Liver (tissue), 3 donors: ENCODE results near the gene CCDC187.

Experiments
- EGR1 ChIP-seq, 2 donors: IDR thresholded peaks; 2 replicates each; pipeline ENCODE4 v1.6.1; 2016 to 2018; ENCODE audit warnings: antibody characterized with exemption in 2 of 2, low read depth in 2 of 2
- FOXA1 ChIP-seq: IDR thresholded peaks from 2 replicates; pipeline ENCODE4 v1.6.1; 2016; ENCODE audit warnings: antibody characterized with exemption
- GABPA ChIP-seq, 2 donors: IDR thresholded peaks in 1 of 2; conservative IDR thresholded peaks in 1 of 2; 2 replicates each; pipeline ENCODE4 v1.6.1; 2016; ENCODE audit warnings: antibody characterized with exemption in 2 of 2, mild to moderate bottlenecking in 1 of 2, moderate library complexity in 1 of 2
- JUND ChIP-seq, 2 donors: IDR thresholded peaks; 2 replicates each; pipeline ENCODE4 v1.6.1; 2016; ENCODE audit warnings: antibody characterized with exemption in 2 of 2
- RAD21 ChIP-seq, 2 donors: IDR thresholded peaks; 2 replicates each; pipeline ENCODE4 v1.6.1; 2016; ENCODE audit warnings: antibody characterized with exemption in 2 of 2, mild to moderate bottlenecking in 2 of 2
- RXRA ChIP-seq, 2 donors: IDR thresholded peaks; 2 replicates each; pipeline ENCODE4 v1.6.1; 2017 to 2018; ENCODE audit warnings: antibody characterized with exemption in 2 of 2, mild to moderate bottlenecking in 1 of 2
- SP1 ChIP-seq: IDR thresholded peaks from 2 replicates; pipeline ENCODE4 v1.6.1; 2018; ENCODE audit warnings: antibody characterized with exemption, mild to moderate bottlenecking
- TAF1 ChIP-seq: conservative IDR thresholded peaks from 2 replicates; pipeline ENCODE4 v1.6.1; 2016; ENCODE audit warnings: antibody characterized with exemption, mild to moderate bottlenecking
- YY1 ChIP-seq: IDR thresholded peaks from 2 replicates; pipeline ENCODE4 v1.6.1; 2016; ENCODE audit warnings: antibody characterized with exemption, mild to moderate bottlenecking
- TF ChIP-seq, protein P1 (sequence below): fragments of 150-350 bp; IDR thresholded peaks from 2 replicates; pipeline ENCODE4 v1.5.1; 2017; ENCODE audit warnings: improper control_type of control experiment, low read depth, low read length; ENCODE audit not compliant: missing input control
- TF ChIP-seq, protein P2 (sequence below): IDR thresholded peaks from 2 replicates; pipeline ENCODE4 v1.6.1; 2016; ENCODE audit warnings: antibody characterized with exemption
- TF ChIP-seq, protein P3 (sequence below): IDR thresholded peaks from 2 replicates; pipeline ENCODE4 v1.6.1; 2016; ENCODE audit warnings: antibody characterized with exemption, mild to moderate bottlenecking
- TF ChIP-seq, protein P4 (sequence below): IDR thresholded peaks from 2 replicates; pipeline ENCODE4 v1.6.1; 2016; ENCODE audit warnings: antibody characterized with exemption
- TF ChIP-seq, protein P5 (sequence below): IDR thresholded peaks from 2 replicates; pipeline ENCODE4 v1.6.1; 2016; ENCODE audit warnings: antibody characterized with exemption
- donor health status: healthy.
- donor health status: healthy.

DNA sequence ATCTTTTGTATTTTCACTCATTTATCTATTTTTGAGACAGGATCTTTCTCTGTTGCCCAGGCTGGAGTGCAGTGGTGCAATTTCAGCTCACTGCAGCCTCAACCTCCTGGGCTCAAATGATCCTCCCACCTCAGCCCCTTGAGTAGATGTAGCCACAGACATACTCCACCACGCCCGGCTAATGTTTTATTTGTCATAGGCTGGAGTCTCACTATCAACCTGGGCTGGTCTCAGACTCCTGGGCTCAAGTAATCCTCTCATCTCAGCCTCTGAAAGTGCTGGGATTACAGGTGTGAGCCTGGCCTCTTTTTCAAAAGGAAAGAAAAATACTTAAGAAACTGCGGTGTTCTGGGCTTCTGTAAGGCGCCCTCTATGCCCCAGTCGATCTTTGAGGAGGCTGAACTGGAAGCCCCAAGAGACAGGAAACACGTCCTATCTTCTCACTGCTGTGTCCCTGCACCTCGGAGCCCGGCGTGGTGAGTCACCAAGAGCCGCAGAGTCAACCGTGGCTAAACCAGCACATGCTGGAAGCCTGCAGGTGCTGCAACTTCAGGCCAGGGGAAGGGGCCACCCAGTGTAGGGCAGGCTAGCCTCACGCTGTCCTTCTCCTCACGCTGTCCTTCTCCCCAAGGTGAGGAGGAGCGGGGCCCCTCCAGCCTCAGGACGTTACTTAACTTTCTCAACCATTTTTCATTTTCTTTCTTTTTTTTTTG lies 83.7 kb downstream of the CCDC187 start:
- TF ChIP-seq EGR1 (IDR thresholded peaks at IDR 0.05; ENCODE audit: low read depth in 2 of 2) (no peak), FOXA1 (no peak), SP1 (no peak), YY1 (no peak), RAD21 (IDR thresholded peaks at IDR 0.05) (no peak), JUND (IDR thresholded peaks at IDR 0.05) (no peak), RXRA (IDR thresholded peaks at IDR 0.05) (no peak), TAF1 (no peak), GABPA (IDR thresholded peaks at IDR 0.05 in 1 of 2, conservative IDR thresholded peaks at IDR 0.05 in 1 of 2) (no peak)
- TF ChIP-seq, protein P1, sequence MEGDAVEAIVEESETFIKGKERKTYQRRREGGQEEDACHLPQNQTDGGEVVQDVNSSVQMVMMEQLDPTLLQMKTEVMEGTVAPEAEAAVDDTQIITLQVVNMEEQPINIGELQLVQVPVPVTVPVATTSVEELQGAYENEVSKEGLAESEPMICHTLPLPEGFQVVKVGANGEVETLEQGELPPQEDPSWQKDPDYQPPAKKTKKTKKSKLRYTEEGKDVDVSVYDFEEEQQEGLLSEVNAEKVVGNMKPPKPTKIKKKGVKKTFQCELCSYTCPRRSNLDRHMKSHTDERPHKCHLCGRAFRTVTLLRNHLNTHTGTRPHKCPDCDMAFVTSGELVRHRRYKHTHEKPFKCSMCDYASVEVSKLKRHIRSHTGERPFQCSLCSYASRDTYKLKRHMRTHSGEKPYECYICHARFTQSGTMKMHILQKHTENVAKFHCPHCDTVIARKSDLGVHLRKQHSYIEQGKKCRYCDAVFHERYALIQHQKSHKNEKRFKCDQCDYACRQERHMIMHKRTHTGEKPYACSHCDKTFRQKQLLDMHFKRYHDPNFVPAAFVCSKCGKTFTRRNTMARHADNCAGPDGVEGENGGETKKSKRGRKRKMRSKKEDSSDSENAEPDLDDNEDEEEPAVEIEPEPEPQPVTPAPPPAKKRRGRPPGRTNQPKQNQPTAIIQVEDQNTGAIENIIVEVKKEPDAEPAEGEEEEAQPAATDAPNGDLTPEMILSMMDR = no peak
- TF ChIP-seq, protein P2, sequence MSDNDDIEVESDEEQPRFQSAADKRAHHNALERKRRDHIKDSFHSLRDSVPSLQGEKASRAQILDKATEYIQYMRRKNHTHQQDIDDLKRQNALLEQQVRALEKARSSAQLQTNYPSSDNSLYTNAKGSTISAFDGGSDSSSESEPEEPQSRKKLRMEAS = no peak
- TF ChIP-seq, protein P3, sequence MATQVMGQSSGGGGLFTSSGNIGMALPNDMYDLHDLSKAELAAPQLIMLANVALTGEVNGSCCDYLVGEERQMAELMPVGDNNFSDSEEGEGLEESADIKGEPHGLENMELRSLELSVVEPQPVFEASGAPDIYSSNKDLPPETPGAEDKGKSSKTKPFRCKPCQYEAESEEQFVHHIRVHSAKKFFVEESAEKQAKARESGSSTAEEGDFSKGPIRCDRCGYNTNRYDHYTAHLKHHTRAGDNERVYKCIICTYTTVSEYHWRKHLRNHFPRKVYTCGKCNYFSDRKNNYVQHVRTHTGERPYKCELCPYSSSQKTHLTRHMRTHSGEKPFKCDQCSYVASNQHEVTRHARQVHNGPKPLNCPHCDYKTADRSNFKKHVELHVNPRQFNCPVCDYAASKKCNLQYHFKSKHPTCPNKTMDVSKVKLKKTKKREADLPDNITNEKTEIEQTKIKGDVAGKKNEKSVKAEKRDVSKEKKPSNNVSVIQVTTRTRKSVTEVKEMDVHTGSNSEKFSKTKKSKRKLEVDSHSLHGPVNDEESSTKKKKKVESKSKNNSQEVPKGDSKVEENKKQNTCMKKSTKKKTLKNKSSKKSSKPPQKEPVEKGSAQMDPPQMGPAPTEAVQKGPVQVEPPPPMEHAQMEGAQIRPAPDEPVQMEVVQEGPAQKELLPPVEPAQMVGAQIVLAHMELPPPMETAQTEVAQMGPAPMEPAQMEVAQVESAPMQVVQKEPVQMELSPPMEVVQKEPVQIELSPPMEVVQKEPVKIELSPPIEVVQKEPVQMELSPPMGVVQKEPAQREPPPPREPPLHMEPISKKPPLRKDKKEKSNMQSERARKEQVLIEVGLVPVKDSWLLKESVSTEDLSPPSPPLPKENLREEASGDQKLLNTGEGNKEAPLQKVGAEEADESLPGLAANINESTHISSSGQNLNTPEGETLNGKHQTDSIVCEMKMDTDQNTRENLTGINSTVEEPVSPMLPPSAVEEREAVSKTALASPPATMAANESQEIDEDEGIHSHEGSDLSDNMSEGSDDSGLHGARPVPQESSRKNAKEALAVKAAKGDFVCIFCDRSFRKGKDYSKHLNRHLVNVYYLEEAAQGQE = no peak
- TF ChIP-seq, protein P4, sequence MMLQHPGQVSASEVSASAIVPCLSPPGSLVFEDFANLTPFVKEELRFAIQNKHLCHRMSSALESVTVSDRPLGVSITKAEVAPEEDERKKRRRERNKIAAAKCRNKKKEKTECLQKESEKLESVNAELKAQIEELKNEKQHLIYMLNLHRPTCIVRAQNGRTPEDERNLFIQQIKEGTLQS = no peak
- TF ChIP-seq, protein P5, sequence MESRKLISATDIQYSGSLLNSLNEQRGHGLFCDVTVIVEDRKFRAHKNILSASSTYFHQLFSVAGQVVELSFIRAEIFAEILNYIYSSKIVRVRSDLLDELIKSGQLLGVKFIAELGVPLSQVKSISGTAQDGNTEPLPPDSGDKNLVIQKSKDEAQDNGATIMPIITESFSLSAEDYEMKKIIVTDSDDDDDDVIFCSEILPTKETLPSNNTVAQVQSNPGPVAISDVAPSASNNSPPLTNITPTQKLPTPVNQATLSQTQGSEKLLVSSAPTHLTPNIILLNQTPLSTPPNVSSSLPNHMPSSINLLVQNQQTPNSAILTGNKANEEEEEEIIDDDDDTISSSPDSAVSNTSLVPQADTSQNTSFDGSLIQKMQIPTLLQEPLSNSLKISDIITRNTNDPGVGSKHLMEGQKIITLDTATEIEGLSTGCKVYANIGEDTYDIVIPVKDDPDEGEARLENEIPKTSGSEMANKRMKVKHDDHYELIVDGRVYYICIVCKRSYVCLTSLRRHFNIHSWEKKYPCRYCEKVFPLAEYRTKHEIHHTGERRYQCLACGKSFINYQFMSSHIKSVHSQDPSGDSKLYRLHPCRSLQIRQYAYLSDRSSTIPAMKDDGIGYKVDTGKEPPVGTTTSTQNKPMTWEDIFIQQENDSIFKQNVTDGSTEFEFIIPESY = no peak
